ENCODE results near the gene VPS11.

VPS11 gene

DNA sequence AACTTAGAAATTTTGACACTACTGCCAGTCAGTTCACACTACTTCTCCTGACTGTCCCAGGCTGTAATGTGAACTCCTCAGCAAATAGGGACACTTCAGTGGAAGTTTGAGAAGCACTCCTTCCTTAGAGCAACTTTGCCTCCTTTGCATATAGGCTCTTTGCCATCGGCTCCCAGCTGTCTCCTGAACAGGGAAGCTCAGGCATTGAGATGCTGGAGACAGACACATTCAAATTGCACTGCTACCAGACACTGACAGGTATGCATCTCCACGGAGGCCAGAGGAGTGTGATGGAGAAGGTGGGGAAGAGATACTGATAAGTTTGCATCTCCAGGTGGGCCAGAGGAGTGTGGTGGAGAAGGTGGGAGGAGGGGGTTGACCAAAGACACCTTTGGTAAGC, 47.6 kb upstream of the VPS11 start:
- Histone ChIP-seq H3K4me1 (ENCODE audit: insufficient read depth, low read length, poor library complexity, severe bottlenecking) (peaks cover 27% of the 10 kb centered on the region), H3K9me3 (ENCODE audit: insufficient read depth, low read depth, low read length) (no peaks in the 10 kb centered on the region), H3K79me2 (ENCODE audit: insufficient read depth, low read length) (peaks cover 81% of the 10 kb centered on the region), H3F3A (ENCODE audit: low read depth) (no peaks in the 10 kb centered on the region), H3K4me3 (ENCODE audit: low read length, poor library complexity, severe bottlenecking) (peak overlapping the region; percentile 93), H3K36me3 (ENCODE audit: insufficient read depth, low read length) (peaks cover 21% of the 10 kb centered on the region), H4K20me1 (ENCODE audit: insufficient read depth, low read length, poor library complexity, severe bottlenecking) (peaks cover 45% of the 10 kb centered on the region), H3K9me2 (replicated peaks; ENCODE audit: low read depth, low read length) (no peaks in the 10 kb centered on the region), H2AFZ (ENCODE audit: low read length) (no peak overlapping the region), H3K4me2 (ENCODE audit: low read depth, low read length, poor library complexity, severe bottlenecking) (peak overlapping the region; percentile 60), H3K27me3 (ENCODE audit: insufficient read depth, low read length, poor library complexity, severe bottlenecking) (no peaks in the 10 kb centered on the region), H3K9ac (ENCODE audit: low read depth, low read length, poor library complexity, severe bottlenecking) (peak overlapping the region; percentile 96)
- TF ChIP-seq EZH2phosphoT487 (IDR thresholded peaks at IDR 0.05; ENCODE audit: borderline replicate concordance) = no peak
- TF ChIP-seq, protein P1, sequence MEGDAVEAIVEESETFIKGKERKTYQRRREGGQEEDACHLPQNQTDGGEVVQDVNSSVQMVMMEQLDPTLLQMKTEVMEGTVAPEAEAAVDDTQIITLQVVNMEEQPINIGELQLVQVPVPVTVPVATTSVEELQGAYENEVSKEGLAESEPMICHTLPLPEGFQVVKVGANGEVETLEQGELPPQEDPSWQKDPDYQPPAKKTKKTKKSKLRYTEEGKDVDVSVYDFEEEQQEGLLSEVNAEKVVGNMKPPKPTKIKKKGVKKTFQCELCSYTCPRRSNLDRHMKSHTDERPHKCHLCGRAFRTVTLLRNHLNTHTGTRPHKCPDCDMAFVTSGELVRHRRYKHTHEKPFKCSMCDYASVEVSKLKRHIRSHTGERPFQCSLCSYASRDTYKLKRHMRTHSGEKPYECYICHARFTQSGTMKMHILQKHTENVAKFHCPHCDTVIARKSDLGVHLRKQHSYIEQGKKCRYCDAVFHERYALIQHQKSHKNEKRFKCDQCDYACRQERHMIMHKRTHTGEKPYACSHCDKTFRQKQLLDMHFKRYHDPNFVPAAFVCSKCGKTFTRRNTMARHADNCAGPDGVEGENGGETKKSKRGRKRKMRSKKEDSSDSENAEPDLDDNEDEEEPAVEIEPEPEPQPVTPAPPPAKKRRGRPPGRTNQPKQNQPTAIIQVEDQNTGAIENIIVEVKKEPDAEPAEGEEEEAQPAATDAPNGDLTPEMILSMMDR (conservative IDR thresholded peaks at IDR 0.05; ENCODE audit: low read length) = no peak

DNA sequence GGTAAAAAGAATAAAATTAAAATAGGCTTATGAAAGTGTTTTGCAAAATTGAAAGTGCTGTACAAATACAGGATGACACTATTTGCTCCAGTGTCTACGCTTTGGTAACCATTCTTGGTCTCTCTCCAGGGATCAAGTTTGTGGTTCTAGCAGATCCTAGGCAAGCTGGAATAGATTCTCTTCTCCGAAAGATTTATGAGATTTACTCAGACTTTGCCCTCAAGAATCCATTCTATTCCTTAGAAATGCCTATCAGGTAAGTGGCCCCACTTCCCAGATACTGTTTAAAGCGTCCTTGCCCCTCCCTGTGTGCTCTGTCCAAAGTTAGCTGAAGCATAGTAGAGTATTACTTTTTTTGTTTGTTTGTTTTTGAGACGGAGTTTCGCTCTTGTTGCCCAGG, 46.0 kb upstream of the VPS11 start:
- H2AFZ ChIP-seq (ENCODE audit: low read length) = no peak overlapping the region
- no peaks in the 10 kb centered on the region for H3K27me3 ChIP-seq (ENCODE audit: insufficient read depth, low read length, poor library complexity, severe bottlenecking)
- H3K36me3 ChIP-seq (ENCODE audit: insufficient read depth, low read length) = peaks cover 10% of the 10 kb centered on the region
- peaks cover 29% of the 10 kb centered on the region for H4K20me1 ChIP-seq (ENCODE audit: insufficient read depth, low read length, poor library complexity, severe bottlenecking)
- H3K79me2 ChIP-seq (ENCODE audit: insufficient read depth, low read length) = peaks cover 65% of the 10 kb centered on the region
- peak overlapping the region; percentile 60 for H3K4me2 ChIP-seq (ENCODE audit: low read depth, low read length, poor library complexity, severe bottlenecking)
- H3K4me1 ChIP-seq (ENCODE audit: insufficient read depth, low read length, poor library complexity, severe bottlenecking) = peaks cover 20% of the 10 kb centered on the region
- no peak overlapping the region for H3K9ac ChIP-seq (ENCODE audit: low read depth, low read length, poor library complexity, severe bottlenecking)
- TF ChIP-seq, protein P1 (conservative IDR thresholded peaks at IDR 0.05; ENCODE audit: low read length) = no peak
- TF ChIP-seq EZH2phosphoT487 (IDR thresholded peaks at IDR 0.05; ENCODE audit: borderline replicate concordance) = no peak
- no peaks in the 10 kb centered on the region for H3K9me2 ChIP-seq (replicated peaks; ENCODE audit: low read depth, low read length)
- no peaks in the 10 kb centered on the region for H3F3A ChIP-seq (ENCODE audit: low read depth)
- H3K4me3 ChIP-seq (ENCODE audit: low read length, poor library complexity, severe bottlenecking) = no peak overlapping the region
- H3K9me3 ChIP-seq (ENCODE audit: insufficient read depth, low read depth, low read length) = no peaks in the 10 kb centered on the region

DNA sequence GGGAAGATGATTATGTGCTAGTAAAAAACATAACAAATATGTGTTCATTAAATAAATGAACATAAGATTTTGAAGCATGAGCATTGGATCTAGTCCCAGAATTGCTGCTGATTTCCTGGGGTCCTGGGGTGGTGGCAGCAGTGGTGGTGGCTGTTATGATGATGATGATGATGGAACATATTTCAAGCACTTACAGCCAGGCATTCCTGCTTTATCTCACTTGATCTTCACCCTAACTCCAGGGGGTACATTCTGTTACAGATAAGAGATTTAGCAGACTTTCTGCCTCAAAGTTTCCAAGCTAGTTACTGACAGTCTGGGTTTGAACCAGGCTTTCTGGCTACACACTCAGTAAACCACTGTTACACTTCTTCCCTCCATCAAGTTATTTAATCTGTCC, 43.9 kb upstream of the VPS11 start:
- Histone ChIP-seq H3K9me3 (ENCODE audit: insufficient read depth, low read depth, low read length) (no peaks in the 10 kb centered on the region), H3F3A (ENCODE audit: low read depth) (no peaks in the 10 kb centered on the region), H2AFZ (ENCODE audit: low read length) (no peak overlapping the region), H3K27me3 (ENCODE audit: insufficient read depth, low read length, poor library complexity, severe bottlenecking) (no peaks in the 10 kb centered on the region), H3K79me2 (ENCODE audit: insufficient read depth, low read length) (peaks cover 57% of the 10 kb centered on the region), H3K9me2 (replicated peaks; ENCODE audit: low read depth, low read length) (no peaks in the 10 kb centered on the region), H3K4me3 (ENCODE audit: low read length, poor library complexity, severe bottlenecking) (no peak overlapping the region), H3K4me2 (ENCODE audit: low read depth, low read length, poor library complexity, severe bottlenecking) (peak overlapping the region; percentile 7), H3K4me1 (ENCODE audit: insufficient read depth, low read length, poor library complexity, severe bottlenecking) (peaks cover 20% of the 10 kb centered on the region), H3K9ac (ENCODE audit: low read depth, low read length, poor library complexity, severe bottlenecking) (peak overlapping the region; percentile 19), H3K36me3 (ENCODE audit: insufficient read depth, low read length) (peaks cover 10% of the 10 kb centered on the region), H4K20me1 (ENCODE audit: insufficient read depth, low read length, poor library complexity, severe bottlenecking) (peaks cover 14% of the 10 kb centered on the region)
- no peak for TF ChIP-seq EZH2phosphoT487 (IDR thresholded peaks at IDR 0.05; ENCODE audit: borderline replicate concordance)
- TF ChIP-seq, protein P1 (conservative IDR thresholded peaks at IDR 0.05; ENCODE audit: low read length) = no peak
